Tibial nerve (tissue), 4 donors: Measurements from ENCODE around the gene SLC2A4. TPM values are rescaled to one million over a fixed set of nuclear protein-coding genes. Genes with fewer than 3 reads are reported as not detected.

Source experiments
- DNase-seq, 2 donors: peaks; one replicate each; pipeline ENCODE4 v3.0.0-alpha.2; 2019; ENCODE audit warnings: low spot score in 2 of 2
- H3K27ac ChIP-seq, 4 donors: fragments of 200-600 bp; sonication (generic) in 3 of 4; one replicate each; pipeline ENCODE4 v1.5.1; 2017 to 2019; ENCODE audit warnings: mild to moderate bottlenecking in 1 of 4
- H3K27me3 ChIP-seq, 2 donors: fragments of 200-600 bp; sonication (generic) in 1 of 2; one replicate each; pipeline versions ENCODE4 v1.5.1 to v1.6.0; 2017 to 2019
- H3K36me3 ChIP-seq, 3 donors: fragments of 200-600 bp; sonication (generic); one replicate each; pipeline ENCODE4 v1.5.1; 2018 to 2019
- H3K4me1 ChIP-seq, 4 donors: fragments of 200-600 bp; sonication (generic) in 3 of 4; one replicate each; pipeline ENCODE4 v1.5.1; 2017 to 2019
- H3K4me3 ChIP-seq, 4 donors: fragments of 200-600 bp; sonication (generic) in 3 of 4; one replicate each; pipeline ENCODE4 v1.5.1; 2017 to 2019; ENCODE audit warnings: mild to moderate bottlenecking in 1 of 4, moderate library complexity in 1 of 4
- H3K9me3 ChIP-seq, 4 donors: fragments of 200-600 bp; sonication (generic) in 3 of 4; one replicate each; pipeline ENCODE4 v1.5.1; 2017 to 2019
- EP300 ChIP-seq, 2 donors: sonication (generic); formaldehyde crosslinking; IDR thresholded peaks; one replicate each; pipeline ENCODE4 v1.6.1; 2017; ENCODE audit warnings: antibody characterized with exemption in 2 of 2, mild to moderate bottlenecking in 1 of 2
- POLR2A ChIP-seq, 2 donors: fragments of 450-650 bp; IDR thresholded peaks; one replicate each; pipeline ENCODE4 v1.6.1; 2017; ENCODE audit warnings: antibody characterized with exemption in 2 of 2, mild to moderate bottlenecking in 2 of 2, moderate library complexity in 2 of 2
- WGBS, 2 donors: methylation state at CpG; one replicate each; pipeline ENCODE4 v1.1.5; 2018; 5-methylcytosine and 5-hydroxymethylcytosine counted together
- total RNA-seq, 4 donors: library from RNA; depleted of rRNA; stranded (reverse); fragments of >200 nt; gene quantifications; one replicate each; pipeline ENCODE4 v1.1.0, GENCODE V29; 2016
- TF ChIP-seq, protein P1 (sequence below), 5 experiments: fragments of 200-600 bp in 3 of 5; fragments of 450-650 bp in 2 of 5; sonication (generic) in 3 of 5; IDR thresholded peaks; one replicate each; pipeline ENCODE4 v1.5.1; 2016 to 2019; ENCODE audit warnings: antibody characterized with exemption in 5 of 5, mild to moderate bottlenecking in 3 of 5, moderate library complexity in 2 of 5

SLC2A4 gene
- total RNA-seq, 4 donors from 2014 or later = 5.2 to 20.1 (median 6.2) TPM

DNA sequence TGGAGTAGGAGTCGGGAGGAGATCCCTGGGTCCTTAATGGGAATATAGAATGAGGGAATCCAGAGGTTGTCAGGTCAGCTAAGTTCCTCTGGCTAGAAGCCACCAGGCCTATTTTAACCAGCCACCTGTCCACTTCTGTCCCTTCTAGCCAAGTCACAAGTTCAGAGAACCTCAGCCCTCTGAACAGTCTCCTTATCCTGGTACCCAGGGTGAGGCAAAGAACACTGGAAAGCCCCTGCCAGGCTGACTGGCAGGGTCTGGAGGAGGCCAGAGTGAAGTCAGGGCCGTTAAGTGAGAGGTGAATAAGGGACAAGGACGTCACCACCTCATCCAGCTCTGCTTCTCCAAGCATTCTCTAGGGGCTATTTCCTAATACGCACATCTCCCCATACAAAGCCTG, 32.7 kb upstream of the SLC2A4 start:
- Histone ChIP-seq H3K27ac (no peak overlapping the region), H3K4me3 (no peak overlapping the region), H3K9me3 (no peaks in the 10 kb centered on the region), H3K36me3 (peaks cover 3 to 35% (median 17%) of the 10 kb centered on the region in 3 donors), H3K4me1 (peaks cover 0 to 59% (median 30%) of the 10 kb centered on the region in 4 donors), H3K27me3 (no peaks in the 10 kb centered on the region)
- no peak for DNase-seq
- TF ChIP-seq, protein P1, sequence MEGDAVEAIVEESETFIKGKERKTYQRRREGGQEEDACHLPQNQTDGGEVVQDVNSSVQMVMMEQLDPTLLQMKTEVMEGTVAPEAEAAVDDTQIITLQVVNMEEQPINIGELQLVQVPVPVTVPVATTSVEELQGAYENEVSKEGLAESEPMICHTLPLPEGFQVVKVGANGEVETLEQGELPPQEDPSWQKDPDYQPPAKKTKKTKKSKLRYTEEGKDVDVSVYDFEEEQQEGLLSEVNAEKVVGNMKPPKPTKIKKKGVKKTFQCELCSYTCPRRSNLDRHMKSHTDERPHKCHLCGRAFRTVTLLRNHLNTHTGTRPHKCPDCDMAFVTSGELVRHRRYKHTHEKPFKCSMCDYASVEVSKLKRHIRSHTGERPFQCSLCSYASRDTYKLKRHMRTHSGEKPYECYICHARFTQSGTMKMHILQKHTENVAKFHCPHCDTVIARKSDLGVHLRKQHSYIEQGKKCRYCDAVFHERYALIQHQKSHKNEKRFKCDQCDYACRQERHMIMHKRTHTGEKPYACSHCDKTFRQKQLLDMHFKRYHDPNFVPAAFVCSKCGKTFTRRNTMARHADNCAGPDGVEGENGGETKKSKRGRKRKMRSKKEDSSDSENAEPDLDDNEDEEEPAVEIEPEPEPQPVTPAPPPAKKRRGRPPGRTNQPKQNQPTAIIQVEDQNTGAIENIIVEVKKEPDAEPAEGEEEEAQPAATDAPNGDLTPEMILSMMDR (IDR thresholded peaks at IDR 0.05) = no peak
- TF ChIP-seq POLR2A (IDR thresholded peaks at IDR 0.05) = no peak
- no peak for TF ChIP-seq EP300 (IDR thresholded peaks at IDR 0.05)
- 76 to 77% methylated on average over 4 of the region's 4 CpGs for WGBS, 2 donors

DNA sequence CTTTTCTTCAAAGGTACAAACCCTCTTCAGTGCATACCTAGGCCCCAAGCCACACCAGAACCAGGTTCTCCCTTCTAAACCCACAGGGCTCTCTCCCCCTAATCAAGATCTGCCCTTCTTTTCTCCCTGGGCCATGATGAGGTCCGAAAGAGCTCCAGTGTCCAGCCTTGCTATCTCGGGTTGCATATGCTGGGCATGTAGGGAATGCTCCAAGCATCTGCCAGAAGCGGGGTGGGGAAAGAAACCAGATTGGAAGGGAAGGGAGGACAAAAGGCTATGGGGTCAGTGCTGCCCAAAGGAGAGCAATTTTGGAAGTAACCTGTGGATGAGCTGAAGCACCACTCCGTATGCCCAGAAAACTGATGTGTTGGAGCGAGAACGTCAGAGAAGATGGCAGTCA, 32.3 kb upstream of the SLC2A4 start:
- no peak overlapping the region for H3K4me3 ChIP-seq
- no peaks in the 10 kb centered on the region for H3K9me3 ChIP-seq
- H3K27ac ChIP-seq = no peak overlapping the region
- no peak for DNase-seq
- 78 to 80% methylated on average over 6 of the region's 6 CpGs for WGBS, 2 donors
- peaks cover 3 to 35% (median 17%) of the 10 kb centered on the region in 3 donors for H3K36me3 ChIP-seq
- peaks cover 0 to 58% (median 30%) of the 10 kb centered on the region in 4 donors for H3K4me1 ChIP-seq
- TF ChIP-seq POLR2A (IDR thresholded peaks at IDR 0.05) (no peak), EP300 (IDR thresholded peaks at IDR 0.05) (no peak)
- TF ChIP-seq, protein P1 (IDR thresholded peaks at IDR 0.05) = no peak
- no peaks in the 10 kb centered on the region for H3K27me3 ChIP-seq

DNA sequence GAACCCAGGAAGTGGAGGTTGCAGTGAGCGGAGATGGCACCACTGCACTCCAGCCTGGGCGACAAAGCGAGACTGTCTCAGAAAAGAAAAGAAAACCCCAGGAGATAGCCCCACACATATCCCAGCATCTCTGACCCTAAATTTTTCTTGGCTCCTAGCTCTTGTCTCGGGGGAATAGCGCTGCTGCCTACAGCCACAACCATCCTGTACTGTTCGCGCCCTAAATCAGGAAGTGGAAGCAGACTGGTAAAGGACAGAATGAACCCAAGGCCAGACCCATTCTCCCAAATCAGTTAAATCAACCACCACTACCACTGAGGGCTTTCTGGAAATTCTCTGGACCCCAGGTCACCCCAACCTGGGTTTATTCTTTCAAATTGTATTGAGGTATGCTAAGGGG, 31.7 kb upstream of the SLC2A4 start:
- Histone ChIP-seq H3K36me3 (peaks cover 3 to 35% (median 14%) of the 10 kb centered on the region in 3 donors), H3K27ac (peak overlapping the region in 3 of 4 donors; percentile 39 to 99 (median 99)), H3K4me3 (peak overlapping the region in 2 of 4 donors; percentile 91 to 99), H3K27me3 (no peaks in the 10 kb centered on the region), H3K4me1 (peaks cover 0 to 57% (median 30%) of the 10 kb centered on the region in 4 donors), H3K9me3 (no peaks in the 10 kb centered on the region)
- DNase-seq = no peak
- 75 to 77% methylated on average over 7 of the region's 7 CpGs for WGBS, 2 donors
- TF ChIP-seq EP300 (IDR thresholded peaks at IDR 0.05) (no peak), POLR2A (IDR thresholded peaks at IDR 0.05) (no peak)
- TF ChIP-seq, protein P1 (IDR thresholded peaks at IDR 0.05) = no peak

DNA sequence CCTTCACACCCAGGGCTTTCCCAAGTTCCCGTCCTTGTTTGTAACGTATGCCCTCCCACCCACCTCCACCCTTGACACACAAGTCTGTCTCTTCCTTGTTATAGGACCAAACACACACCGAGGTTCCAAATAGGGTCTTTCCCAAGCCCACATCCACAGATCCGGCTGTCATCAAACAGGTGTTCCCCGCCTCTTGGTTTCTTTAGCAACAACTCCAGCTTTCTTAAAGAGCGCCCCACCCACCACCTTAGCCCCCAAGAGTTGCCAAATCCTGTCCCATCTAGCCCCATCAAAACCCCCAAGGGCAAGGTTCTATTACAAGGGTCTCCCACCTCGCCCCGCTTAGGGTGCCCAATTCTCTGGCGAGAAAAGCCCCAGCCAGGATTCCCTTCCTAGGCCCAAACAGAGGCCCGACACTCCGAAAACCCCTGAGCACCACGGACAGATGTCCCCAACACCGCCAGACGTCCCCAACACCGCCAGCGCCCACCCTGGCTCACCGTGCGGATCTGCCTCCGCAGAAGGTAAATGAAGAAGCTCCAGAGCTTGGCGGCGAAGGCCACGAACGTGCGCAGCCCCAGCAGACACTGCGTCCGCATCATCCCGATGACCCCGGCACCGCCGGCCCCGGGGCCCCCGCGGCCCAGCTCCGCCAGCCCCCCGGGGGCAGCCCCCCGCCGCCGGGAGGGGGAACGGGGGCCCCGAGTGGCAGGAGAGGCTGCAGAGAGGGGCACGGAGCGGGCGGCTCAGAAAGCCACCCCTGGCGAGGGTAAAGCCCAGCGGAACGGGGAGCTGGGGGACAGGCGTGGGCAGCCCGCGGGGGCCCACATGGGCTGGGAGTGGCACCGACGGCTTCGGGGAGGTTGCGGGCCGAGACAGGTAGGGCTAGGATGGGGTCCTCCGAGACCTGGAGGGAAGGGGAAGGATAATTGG, 30.6 kb upstream of the SLC2A4 start:
- TF ChIP-seq EP300 (IDR thresholded peaks at IDR 0.05) (no peak), POLR2A (IDR thresholded peaks at IDR 0.05) (no peak)
- TF ChIP-seq, protein P1 (IDR thresholded peaks at IDR 0.05) = no peak
- peaks cover 0 to 57% (median 30%) of the 10 kb centered on the region in 4 donors for H3K4me1 ChIP-seq
- peak overlapping the region; percentile 96 to 100 (median 99) for H3K27ac ChIP-seq
- no peak for DNase-seq
- no peaks in the 10 kb centered on the region for H3K9me3 ChIP-seq
- peak overlapping the region; percentile 69 to 99 (median 89) for H3K4me3 ChIP-seq
- 1 to 2% methylated on average over 24 to 32 of the region's 55 CpGs for WGBS, 2 donors
- no peaks in the 10 kb centered on the region for H3K27me3 ChIP-seq
- H3K36me3 ChIP-seq = peaks cover 0 to 35% (median 3%) of the 10 kb centered on the region in 3 donors

- TF ChIP-seq, protein P1 (IDR thresholded peaks at IDR 0.05) = no peak
- peak in 1 of 2 donors; percentile 99 for TF ChIP-seq EP300 (IDR thresholded peaks at IDR 0.05)
- peak; percentile 58 to 66 for TF ChIP-seq POLR2A (IDR thresholded peaks at IDR 0.05)
- H3K27ac ChIP-seq = peak within 1 kb of the TSS; percentile 96 to 100 (median 99)
- no peaks in the 10 kb centered on the region for H3K9me3 ChIP-seq
- peak; percentile 96 to 98 for DNase-seq
- no peaks in the 10 kb centered on the region for H3K27me3 ChIP-seq
- peak within 1 kb of the TSS; percentile 69 to 99 (median 89) for H3K4me3 ChIP-seq
- peaks cover 0 to 35% (median 0%) of the 10 kb centered on the region in 3 donors for H3K36me3 ChIP-seq
- H3K4me1 ChIP-seq = peaks cover 0 to 57% (median 30%) of the 10 kb centered on the region in 4 donors
- WGBS, 2 donors = 0 to 2% methylated on average over 40 to 41 of the region's 41 CpGs
These were observed 29.8 kb upstream of the SLC2A4 start, which contains the start of gene CTDNEP1 for GRCh38 chr17:7251661-7252175. Gene CTDNEP1 (minus strand): TSS chr17:7251734. CDS start chr17:7251296, 438 bp downstream.
